Ovary (tissue), 3 donors: ENCODE measurements around the gene PTMS.
"Not testable (repeated sequence)": the region's sequence is repeated elsewhere in the genome, so short reads cannot be mapped to it uniquely, and the experiment has no call there.

Source experiments
- CTCF ChIP-seq, 3 donors: fragments of 450-650 bp in 2 of 3; fragments of 200-600 bp in 1 of 3; IDR thresholded peaks; one replicate each; pipeline versions ENCODE4 v1.5.1 to v1.8.0; 2016 to 2022; ENCODE audit warnings: antibody characterized with exemption in 3 of 3, mild to moderate bottlenecking in 1 of 3
- POLR2A ChIP-seq: fragments of 450-650 bp; IDR thresholded peaks from one replicate; pipeline ENCODE4 v1.6.1; 2017; ENCODE audit warnings: antibody characterized with exemption, mild to moderate bottlenecking, moderate library complexity
- donor health status: DM: no; HTN: no; CAD: no.

- not testable (repeated sequence) for TF ChIP-seq CTCF (IDR thresholded peaks at IDR 0.05); POLR2A
Observed at GRCh38 chr12:6743300-6743699, 22.9 kb upstream of the PTMS start.
